Measurements from ENCODE around the gene NOS2. TPM values are rescaled to one million over a fixed set of nuclear protein-coding genes. Genes with fewer than 3 reads are reported as not detected.

NOS2 gene
- total RNA-seq, 1 experiment from 2014 or later, result 0.74 TPM

- no peak for DNase-seq (ENCODE audit: low read depth)
Measured at GRCh38 chr17:27721797-27722196, 78.5 kb downstream of the NOS2 start.

Other genes with a start within 250 kb of the NOS2 start
- gene LGALS9, start 169.3 kb downstream of the NOS2 start, total RNA-seq (2014; rRNA removed; shearing (Covaris generic)), result 2.2 and 4.1 TPM in 2 replicates
- gene LYRM9, start 92.8 kb upstream of the NOS2 start, total RNA-seq (2014; rRNA removed; shearing (Covaris generic)), result 0.71 and 1.8 TPM in 2 replicates
- 15.8 and 20.4 TPM in 2 replicates for gene NLK, start 242.1 kb upstream of the NOS2 start, total RNA-seq (2014; rRNA removed; shearing (Covaris generic))

Measured in Daoy (cell line).